Measurements from ENCODE around the gene SLCO2A1.

The SLCO2A1 gene

DNA sequence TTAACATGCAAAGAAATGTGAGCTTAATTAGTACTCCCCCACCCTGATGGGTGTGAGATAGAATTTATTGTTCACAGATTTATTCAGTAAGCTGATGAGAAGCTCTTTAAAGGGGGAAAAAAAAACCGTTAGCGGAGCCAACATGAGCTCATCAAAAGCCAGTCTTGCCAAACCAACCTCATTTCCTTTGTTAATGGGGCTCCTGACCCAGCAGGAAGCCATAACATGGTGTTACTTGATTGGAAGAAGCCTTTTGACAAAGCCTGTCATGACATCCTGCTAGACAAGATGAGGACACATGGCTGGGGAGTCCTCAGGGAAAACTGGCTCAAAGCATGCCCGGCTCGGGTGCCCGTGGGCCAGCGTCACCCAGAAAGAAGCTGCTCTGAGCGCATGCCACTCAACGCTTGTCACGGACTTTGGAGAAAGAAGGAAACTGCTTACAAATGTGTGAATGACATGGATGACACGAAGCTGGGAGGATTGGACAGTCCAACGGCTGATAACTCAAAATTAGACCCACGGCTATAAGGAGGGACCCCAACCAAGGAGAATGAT is 64.6 kb downstream of the SLCO2A1 start:
- no peak for ATAC-seq
- TF ChIP-seq, protein P1, sequence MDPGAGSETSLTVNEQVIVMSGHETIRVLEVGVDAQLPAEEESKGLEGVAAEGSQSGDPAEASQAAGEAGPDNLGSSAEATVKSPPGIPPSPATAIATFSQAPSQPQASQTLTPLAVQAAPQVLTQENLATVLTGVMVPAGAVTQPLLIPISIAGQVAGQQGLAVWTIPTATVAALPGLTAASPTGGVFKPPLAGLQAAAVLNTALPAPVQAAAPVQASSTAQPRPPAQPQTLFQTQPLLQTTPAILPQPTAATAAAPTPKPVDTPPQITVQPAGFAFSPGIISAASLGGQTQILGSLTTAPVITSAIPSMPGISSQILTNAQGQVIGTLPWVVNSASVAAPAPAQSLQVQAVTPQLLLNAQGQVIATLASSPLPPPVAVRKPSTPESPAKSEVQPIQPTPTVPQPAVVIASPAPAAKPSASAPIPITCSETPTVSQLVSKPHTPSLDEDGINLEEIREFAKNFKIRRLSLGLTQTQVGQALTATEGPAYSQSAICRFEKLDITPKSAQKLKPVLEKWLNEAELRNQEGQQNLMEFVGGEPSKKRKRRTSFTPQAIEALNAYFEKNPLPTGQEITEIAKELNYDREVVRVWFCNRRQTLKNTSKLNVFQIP (CRISPR knock-in tag; IDR thresholded peaks at IDR 0.05; ENCODE audit: borderline replicate concordance, low read depth), result no peak
- no peak for TF ChIP-seq TCF4 (CRISPR knock-in tag; IDR thresholded peaks at IDR 0.05; ENCODE audit: borderline replicate concordance)
- TF ChIP-seq PPARA (CRISPR knock-in tag; IDR thresholded peaks at IDR 0.05; ENCODE audit: borderline replicate concordance), result no peak
- no peak for TF ChIP-seq ESRRG (CRISPR knock-in tag; IDR thresholded peaks at IDR 0.05)
- no peak for TF ChIP-seq ZNF565 (CRISPR knock-in tag; conservative IDR thresholded peaks at IDR 0.05; ENCODE audit: low read depth)
- no peak for TF ChIP-seq CSDC2 (CRISPR knock-in tag; IDR thresholded peaks at IDR 0.05)
- TF ChIP-seq, protein P2, sequence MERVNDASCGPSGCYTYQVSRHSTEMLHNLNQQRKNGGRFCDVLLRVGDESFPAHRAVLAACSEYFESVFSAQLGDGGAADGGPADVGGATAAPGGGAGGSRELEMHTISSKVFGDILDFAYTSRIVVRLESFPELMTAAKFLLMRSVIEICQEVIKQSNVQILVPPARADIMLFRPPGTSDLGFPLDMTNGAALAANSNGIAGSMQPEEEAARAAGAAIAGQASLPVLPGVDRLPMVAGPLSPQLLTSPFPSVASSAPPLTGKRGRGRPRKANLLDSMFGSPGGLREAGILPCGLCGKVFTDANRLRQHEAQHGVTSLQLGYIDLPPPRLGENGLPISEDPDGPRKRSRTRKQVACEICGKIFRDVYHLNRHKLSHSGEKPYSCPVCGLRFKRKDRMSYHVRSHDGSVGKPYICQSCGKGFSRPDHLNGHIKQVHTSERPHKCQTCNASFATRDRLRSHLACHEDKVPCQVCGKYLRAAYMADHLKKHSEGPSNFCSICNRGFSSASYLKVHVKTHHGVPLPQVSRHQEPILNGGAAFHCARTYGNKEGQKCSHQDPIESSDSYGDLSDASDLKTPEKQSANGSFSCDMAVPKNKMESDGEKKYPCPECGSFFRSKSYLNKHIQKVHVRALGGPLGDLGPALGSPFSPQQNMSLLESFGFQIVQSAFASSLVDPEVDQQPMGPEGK (CRISPR knock-in tag; IDR thresholded peaks at IDR 0.05; ENCODE audit: borderline replicate concordance), result no peak
- no peak for TF ChIP-seq ZNF8 (CRISPR knock-in tag; IDR thresholded peaks at IDR 0.05)
- TF ChIP-seq ZFP30 (CRISPR knock-in tag; IDR thresholded peaks at IDR 0.05), result no peak
- no peak for TF ChIP-seq TOX (CRISPR knock-in tag; IDR thresholded peaks at IDR 0.05; ENCODE audit: borderline replicate concordance)
- TF ChIP-seq, protein P3, sequence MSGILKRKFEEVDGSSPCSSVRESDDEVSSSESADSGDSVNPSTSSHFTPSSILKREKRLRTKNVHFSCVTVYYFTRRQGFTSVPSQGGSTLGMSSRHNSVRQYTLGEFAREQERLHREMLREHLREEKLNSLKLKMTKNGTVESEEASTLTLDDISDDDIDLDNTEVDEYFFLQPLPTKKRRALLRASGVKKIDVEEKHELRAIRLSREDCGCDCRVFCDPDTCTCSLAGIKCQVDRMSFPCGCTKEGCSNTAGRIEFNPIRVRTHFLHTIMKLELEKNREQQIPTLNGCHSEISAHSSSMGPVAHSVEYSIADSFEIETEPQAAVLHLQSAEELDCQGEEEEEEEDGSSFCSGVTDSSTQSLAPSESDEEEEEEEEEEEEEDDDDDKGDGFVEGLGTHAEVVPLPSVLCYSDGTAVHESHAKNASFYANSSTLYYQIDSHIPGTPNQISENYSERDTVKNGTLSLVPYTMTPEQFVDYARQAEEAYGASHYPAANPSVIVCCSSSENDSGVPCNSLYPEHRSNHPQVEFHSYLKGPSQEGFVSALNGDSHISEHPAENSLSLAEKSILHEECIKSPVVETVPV (CRISPR knock-in tag; IDR thresholded peaks at IDR 0.05), result no peak

DNA sequence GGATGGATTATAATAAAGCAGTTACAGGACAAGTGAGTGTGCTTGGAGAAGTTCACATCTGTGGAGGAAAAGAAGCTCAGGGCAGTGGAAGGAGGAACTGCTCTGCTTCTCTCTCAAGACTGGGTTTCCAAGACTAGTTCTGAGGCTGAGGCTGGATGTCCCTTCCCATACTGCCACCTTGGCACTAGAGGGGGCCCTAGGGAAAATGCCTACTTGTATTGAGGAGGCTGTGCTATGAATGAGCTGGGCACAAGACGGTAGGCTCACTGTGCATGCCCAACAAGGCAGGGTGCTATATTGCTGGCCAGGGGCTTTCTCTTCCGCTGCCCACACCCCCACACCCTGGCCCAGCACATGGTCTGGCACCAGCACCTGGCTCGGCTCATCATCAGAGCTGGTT is 65.2 kb downstream of the SLCO2A1 start:
- TF ChIP-seq ZNF565 (CRISPR knock-in tag; conservative IDR thresholded peaks at IDR 0.05; ENCODE audit: low read depth) (no peak), PPARA (CRISPR knock-in tag; IDR thresholded peaks at IDR 0.05; ENCODE audit: borderline replicate concordance) (no peak), TOX (CRISPR knock-in tag; IDR thresholded peaks at IDR 0.05; ENCODE audit: borderline replicate concordance) (no peak), TCF4 (CRISPR knock-in tag; IDR thresholded peaks at IDR 0.05; ENCODE audit: borderline replicate concordance) (no peak), BACH2 (CRISPR knock-in tag; IDR thresholded peaks at IDR 0.05; ENCODE audit: borderline replicate concordance) (no peak), ZC3H10 (CRISPR knock-in tag; IDR thresholded peaks at IDR 0.05) (no peak), ZFP3 (CRISPR knock-in tag; IDR thresholded peaks at IDR 0.05) (no peak), ZFP30 (CRISPR knock-in tag; IDR thresholded peaks at IDR 0.05) (no peak), ESRRG (CRISPR knock-in tag; IDR thresholded peaks at IDR 0.05) (no peak), CSDC2 (CRISPR knock-in tag; IDR thresholded peaks at IDR 0.05) (no peak), ISL1 (CRISPR knock-in tag; IDR thresholded peaks at IDR 0.05) (no peak), OSR1 (CRISPR knock-in tag; IDR thresholded peaks at IDR 0.05) (no peak), ZNF8 (CRISPR knock-in tag; IDR thresholded peaks at IDR 0.05) (no peak), SNAI2 (CRISPR knock-in tag; IDR thresholded peaks at IDR 0.05) (no peak), GLIS3 (CRISPR knock-in tag; IDR thresholded peaks at IDR 0.05) (no peak)
- TF ChIP-seq, protein P2 (CRISPR knock-in tag; IDR thresholded peaks at IDR 0.05; ENCODE audit: borderline replicate concordance), result no peak
- TF ChIP-seq, protein P4, sequence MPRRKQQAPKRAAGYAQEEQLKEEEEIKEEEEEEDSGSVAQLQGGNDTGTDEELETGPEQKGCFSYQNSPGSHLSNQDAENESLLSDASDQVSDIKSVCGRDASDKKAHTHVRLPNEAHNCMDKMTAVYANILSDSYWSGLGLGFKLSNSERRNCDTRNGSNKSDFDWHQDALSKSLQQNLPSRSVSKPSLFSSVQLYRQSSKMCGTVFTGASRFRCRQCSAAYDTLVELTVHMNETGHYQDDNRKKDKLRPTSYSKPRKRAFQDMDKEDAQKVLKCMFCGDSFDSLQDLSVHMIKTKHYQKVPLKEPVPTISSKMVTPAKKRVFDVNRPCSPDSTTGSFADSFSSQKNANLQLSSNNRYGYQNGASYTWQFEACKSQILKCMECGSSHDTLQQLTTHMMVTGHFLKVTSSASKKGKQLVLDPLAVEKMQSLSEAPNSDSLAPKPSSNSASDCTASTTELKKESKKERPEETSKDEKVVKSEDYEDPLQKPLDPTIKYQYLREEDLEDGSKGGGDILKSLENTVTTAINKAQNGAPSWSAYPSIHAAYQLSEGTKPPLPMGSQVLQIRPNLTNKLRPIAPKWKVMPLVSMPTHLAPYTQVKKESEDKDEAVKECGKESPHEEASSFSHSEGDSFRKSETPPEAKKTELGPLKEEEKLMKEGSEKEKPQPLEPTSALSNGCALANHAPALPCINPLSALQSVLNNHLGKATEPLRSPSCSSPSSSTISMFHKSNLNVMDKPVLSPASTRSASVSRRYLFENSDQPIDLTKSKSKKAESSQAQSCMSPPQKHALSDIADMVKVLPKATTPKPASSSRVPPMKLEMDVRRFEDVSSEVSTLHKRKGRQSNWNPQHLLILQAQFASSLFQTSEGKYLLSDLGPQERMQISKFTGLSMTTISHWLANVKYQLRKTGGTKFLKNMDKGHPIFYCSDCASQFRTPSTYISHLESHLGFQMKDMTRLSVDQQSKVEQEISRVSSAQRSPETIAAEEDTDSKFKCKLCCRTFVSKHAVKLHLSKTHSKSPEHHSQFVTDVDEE (CRISPR knock-in tag; IDR thresholded peaks at IDR 0.05), result no peak
- TF ChIP-seq, protein P5, sequence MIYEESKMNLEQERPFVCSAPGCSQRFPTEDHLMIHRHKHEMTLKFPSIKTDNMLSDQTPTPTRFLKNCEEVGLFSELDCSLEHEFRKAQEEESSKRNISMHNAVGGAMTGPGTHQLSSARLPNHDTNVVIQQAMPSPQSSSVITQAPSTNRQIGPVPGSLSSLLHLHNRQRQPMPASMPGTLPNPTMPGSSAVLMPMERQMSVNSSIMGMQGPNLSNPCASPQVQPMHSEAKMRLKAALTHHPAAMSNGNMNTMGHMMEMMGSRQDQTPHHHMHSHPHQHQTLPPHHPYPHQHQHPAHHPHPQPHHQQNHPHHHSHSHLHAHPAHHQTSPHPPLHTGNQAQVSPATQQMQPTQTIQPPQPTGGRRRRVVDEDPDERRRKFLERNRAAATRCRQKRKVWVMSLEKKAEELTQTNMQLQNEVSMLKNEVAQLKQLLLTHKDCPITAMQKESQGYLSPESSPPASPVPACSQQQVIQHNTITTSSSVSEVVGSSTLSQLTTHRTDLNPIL (CRISPR knock-in tag; IDR thresholded peaks at IDR 0.05; ENCODE audit: low read depth), result no peak
- TF ChIP-seq, protein P3 (CRISPR knock-in tag; IDR thresholded peaks at IDR 0.05), result no peak
- no peak for ATAC-seq
